GM19023 (cell line): ENCODE measurements around the gene PRR27.
"Not testable (repeated sequence)": the region's sequence is repeated elsewhere in the genome, so short reads cannot be mapped to it uniquely, and the experiment has no call there.

Source experiments
- ATAC-seq: cut with Tn5 transposase; IDR thresholded peaks from one replicate; pipeline ENCODE4 v1.9.1; 2021; ENCODE audit warnings: mild to moderate bottlenecking, moderate library complexity; ENCODE audit not compliant: unreplicated experiment

PRR27 gene

GRCh38 chr4:70196857-70197256 is 42.8 kb downstream of the PRR27 start:
- no peak for ATAC-seq

- ATAC-seq, result no peak
These were observed 43.8 kb downstream of the PRR27 start for GRCh38 chr4:70197842-70198241.

GRCh38 chr4:70203601-70204000 is 49.6 kb downstream of the PRR27 start:
- no peak for ATAC-seq

- ATAC-seq, result not testable (repeated sequence)
These were observed 58.7 kb downstream of the PRR27 start for GRCh38 chr4:70212752-70213151.
